HepG2 (cell line): ENCODE results near the gene LSM2. TPM values are rescaled to one million over a fixed set of nuclear protein-coding genes. Genes with fewer than 3 reads are reported as not detected.

Source experiments
- AGO2 ChIP-seq: fragments of 200-400 bp; formaldehyde crosslinking; optimal IDR thresholded peaks from 2 replicates; pipeline ENCODE3; 2017; ENCODE audit warnings: mild to moderate bottlenecking, low read depth, low read length, moderate library complexity
- ARID5B ChIP-seq: IDR thresholded peaks from 2 replicates; pipeline ENCODE4 v1.4.0; 2020; ENCODE audit warnings: mild to moderate bottlenecking, missing genetic modification reagents
- EHMT2 ChIP-seq: fragments of 200-600 bp; sonication (generic); IDR thresholded peaks from 2 replicates; pipeline ENCODE4 v1.7.0; 2017; ENCODE audit warnings: antibody characterized with exemption, low read depth, low read length, borderline replicate concordance
- IKZF1 ChIP-seq: fragments of 450-650 bp; IDR thresholded peaks from 2 replicates; pipeline ENCODE4 v1.7.1; 2016
- NFIC ChIP-seq: IDR thresholded peaks from 2 replicates; pipeline ENCODE4 v1.6.1; 2012; ENCODE audit warnings: mild to moderate bottlenecking, low read length, inconsistent platforms
- YEATS2 ChIP-seq: sonication (generic); formaldehyde crosslinking; IDR thresholded peaks from 2 replicates; pipeline ENCODE4 v1.4.0; 2020; ENCODE audit warnings: missing genetic modification reagents, borderline replicate concordance
- ZFP36 ChIP-seq: fragments of 150-350 bp; IDR thresholded peaks from 2 replicates; pipeline ENCODE4 v1.6.1; 2018; ENCODE audit warnings: borderline replicate concordance, low read length, low read depth; ENCODE audit not compliant: partially characterized antibody
- ZNF253 ChIP-seq: sonication (generic); formaldehyde crosslinking; IDR thresholded peaks from 2 replicates; pipeline ENCODE4 v1.8.0; 2022; ENCODE audit warnings: mild to moderate bottlenecking, missing genetic modification reagents, borderline replicate concordance
- ZNF343 ChIP-seq: sonication (generic); formaldehyde crosslinking; IDR thresholded peaks from 2 replicates; pipeline ENCODE4 v1.4.0; 2020; ENCODE audit warnings: mild to moderate bottlenecking, missing genetic modification reagents
- polyA plus RNA-seq, 8 experiments: library from polyadenylated mRNA; depleted of rRNA in 3 of 8; stranded (reverse) in 7 of 8; unstranded in 1 of 8; fragments of >200 nt; fragmentation: Illumina TruSeq in 4 of 8; extraction: Trizol in 4 of 8; gene quantifications; 2 replicates each; pipeline versions ENCODE4 v1.2.1 to v1.2.3, GENCODE V29; 2011 to 2016; ENCODE audit warnings: low read depth in 4 of 8, missing spikeins in 1 of 8, mixed read lengths in 1 of 8; ENCODE audit not compliant: insufficient read depth in 1 of 8
- total RNA-seq, 5 experiments: library from RNA; depleted of rRNA; stranded (reverse); fragments of >200 nt; fragmentation: Illumina TruSeq; extraction: Trizol; gene quantifications; 2 replicates each; pipeline ENCODE4 v1.2.3, GENCODE V29; 2016; ENCODE audit warnings: low read depth in 1 of 5
- TF ChIP-seq, protein P1 (sequence below): sonication (generic); formaldehyde crosslinking; conservative IDR thresholded peaks from 2 replicates; pipeline ENCODE4 v1.4.0; 2020; ENCODE audit warnings: missing genetic modification reagents
- TF ChIP-seq, protein P2 (sequence below): sonication (generic); formaldehyde crosslinking; IDR thresholded peaks from 2 replicates; pipeline ENCODE4 v1.9.0; 2022; ENCODE audit warnings: missing genetic modification reagents, mild to moderate bottlenecking, borderline replicate concordance
- TF ChIP-seq, protein P3 (sequence below): sonication (generic); formaldehyde crosslinking; IDR thresholded peaks from 2 replicates; pipeline ENCODE4 v1.4.0; 2020; ENCODE audit warnings: missing genetic modification reagents, borderline replicate concordance
- TF ChIP-seq, protein P4 (sequence below): sonication (generic); formaldehyde crosslinking; IDR thresholded peaks from 2 replicates; pipeline ENCODE4 v1.4.0; 2020; ENCODE audit warnings: mild to moderate bottlenecking, missing genetic modification reagents

The LSM2 gene
- total and polyA plus RNA-seq, 2 of the 13 experiments (the other 11 are each of a cell fraction or from before 2014, with no cell fraction given), result 69.4 to 90.5 TPM

DNA sequence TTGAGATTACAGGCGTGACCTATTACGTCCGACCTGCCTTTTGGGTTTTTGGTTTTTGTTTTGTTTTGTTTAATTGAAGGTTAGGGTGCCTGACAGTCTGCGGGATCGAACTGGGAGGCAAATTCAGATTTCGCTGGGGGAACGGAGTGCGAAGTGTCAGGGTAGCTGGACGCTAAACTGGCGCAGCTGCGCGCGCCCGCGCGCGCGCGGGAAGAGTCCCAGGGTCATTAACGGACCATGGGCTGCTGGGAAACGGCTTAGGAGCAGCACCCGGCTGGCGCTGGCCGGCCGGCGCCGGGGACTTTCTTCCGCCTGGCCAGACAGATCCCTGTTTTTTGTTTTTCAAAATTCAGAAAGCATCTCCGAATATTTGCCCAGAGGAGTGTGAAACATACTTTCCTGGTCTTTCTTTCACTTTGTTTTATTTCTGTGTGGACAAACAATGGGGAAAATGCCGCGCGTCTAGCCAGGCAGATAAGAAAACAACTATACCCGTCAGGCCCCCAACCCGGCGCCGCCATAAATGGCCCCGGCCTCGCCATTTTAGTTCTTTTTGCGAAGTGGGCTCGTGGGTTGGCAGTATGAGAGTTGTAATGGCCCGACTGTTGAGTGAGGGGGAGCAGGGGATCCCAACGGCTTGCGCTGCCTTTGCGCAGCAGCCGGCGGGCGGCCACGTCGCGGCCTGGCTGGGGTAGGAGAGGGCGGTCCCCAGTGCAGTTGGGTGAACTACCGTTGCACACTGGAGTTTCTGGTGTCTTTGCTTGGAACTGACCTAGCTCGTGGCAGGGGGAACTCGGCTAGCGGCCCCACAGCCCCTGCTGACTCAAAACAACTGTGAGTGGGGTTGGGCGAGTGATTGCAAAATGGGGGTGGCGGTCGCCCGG lies 27.8 kb upstream of the LSM2 start (continued):
- TF ChIP-seq, protein P1, sequence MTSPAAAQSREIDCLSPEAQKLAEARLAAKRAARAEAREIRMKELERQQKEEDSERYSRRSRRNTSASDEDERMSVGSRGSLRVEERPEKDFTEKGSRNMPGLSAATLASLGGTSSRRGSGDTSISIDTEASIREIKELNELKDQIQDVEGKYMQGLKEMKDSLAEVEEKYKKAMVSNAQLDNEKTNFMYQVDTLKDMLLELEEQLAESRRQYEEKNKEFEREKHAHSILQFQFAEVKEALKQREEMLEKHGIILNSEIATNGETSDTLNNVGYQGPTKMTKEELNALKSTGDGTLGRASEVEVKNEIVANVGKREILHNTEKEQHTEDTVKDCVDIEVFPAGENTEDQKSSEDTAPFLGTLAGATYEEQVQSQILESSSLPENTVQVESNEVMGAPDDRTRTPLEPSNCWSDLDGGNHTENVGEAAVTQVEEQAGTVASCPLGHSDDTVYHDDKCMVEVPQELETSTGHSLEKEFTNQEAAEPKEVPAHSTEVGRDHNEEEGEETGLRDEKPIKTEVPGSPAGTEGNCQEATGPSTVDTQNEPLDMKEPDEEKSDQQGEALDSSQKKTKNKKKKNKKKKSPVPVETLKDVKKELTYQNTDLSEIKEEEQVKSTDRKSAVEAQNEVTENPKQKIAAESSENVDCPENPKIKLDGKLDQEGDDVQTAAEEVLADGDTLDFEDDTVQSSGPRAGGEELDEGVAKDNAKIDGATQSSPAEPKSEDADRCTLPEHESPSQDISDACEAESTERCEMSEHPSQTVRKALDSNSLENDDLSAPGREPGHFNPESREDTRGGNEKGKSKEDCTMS (CRISPR knock-in tag), result 0 out of 2 replicates have a peak, but pooled peaks have one; percentile 39
- TF ChIP-seq, protein P2, sequence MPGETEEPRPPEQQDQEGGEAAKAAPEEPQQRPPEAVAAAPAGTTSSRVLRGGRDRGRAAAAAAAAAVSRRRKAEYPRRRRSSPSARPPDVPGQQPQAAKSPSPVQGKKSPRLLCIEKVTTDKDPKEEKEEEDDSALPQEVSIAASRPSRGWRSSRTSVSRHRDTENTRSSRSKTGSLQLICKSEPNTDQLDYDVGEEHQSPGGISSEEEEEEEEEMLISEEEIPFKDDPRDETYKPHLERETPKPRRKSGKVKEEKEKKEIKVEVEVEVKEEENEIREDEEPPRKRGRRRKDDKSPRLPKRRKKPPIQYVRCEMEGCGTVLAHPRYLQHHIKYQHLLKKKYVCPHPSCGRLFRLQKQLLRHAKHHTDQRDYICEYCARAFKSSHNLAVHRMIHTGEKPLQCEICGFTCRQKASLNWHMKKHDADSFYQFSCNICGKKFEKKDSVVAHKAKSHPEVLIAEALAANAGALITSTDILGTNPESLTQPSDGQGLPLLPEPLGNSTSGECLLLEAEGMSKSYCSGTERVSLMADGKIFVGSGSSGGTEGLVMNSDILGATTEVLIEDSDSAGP (CRISPR knock-in tag), result peak; percentile 87
- TF ChIP-seq, protein P3, sequence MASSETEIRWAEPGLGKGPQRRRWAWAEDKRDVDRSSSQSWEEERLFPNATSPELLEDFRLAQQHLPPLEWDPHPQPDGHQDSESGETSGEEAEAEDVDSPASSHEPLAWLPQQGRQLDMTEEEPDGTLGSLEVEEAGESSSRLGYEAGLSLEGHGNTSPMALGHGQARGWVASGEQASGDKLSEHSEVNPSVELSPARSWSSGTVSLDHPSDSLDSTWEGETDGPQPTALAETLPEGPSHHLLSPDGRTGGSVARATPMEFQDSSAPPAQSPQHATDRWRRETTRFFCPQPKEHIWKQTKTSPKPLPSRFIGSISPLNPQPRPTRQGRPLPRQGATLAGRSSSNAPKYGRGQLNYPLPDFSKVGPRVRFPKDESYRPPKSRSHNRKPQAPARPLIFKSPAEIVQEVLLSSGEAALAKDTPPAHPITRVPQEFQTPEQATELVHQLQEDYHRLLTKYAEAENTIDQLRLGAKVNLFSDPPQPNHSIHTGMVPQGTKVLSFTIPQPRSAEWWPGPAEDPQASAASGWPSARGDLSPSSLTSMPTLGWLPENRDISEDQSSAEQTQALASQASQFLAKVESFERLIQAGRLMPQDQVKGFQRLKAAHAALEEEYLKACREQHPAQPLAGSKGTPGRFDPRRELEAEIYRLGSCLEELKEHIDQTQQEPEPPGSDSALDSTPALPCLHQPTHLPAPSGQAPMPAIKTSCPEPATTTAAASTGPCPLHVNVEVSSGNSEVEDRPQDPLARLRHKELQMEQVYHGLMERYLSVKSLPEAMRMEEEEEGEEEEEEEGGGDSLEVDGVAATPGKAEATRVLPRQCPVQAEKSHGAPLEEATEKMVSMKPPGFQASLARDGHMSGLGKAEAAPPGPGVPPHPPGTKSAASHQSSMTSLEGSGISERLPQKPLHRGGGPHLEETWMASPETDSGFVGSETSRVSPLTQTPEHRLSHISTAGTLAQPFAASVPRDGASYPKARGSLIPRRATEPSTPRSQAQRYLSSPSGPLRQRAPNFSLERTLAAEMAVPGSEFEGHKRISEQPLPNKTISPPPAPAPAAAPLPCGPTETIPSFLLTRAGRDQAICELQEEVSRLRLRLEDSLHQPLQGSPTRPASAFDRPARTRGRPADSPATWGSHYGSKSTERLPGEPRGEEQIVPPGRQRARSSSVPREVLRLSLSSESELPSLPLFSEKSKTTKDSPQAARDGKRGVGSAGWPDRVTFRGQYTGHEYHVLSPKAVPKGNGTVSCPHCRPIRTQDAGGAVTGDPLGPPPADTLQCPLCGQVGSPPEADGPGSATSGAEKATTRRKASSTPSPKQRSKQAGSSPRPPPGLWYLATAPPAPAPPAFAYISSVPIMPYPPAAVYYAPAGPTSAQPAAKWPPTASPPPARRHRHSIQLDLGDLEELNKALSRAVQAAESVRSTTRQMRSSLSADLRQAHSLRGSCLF (CRISPR knock-in tag), result peak; percentile 90
- no peak for TF ChIP-seq IKZF1
- no peak for TF ChIP-seq ZFP36
- TF ChIP-seq YEATS2 (CRISPR knock-in tag), result peak; percentile 98; the same call in 1 of the 2 replicates
- TF ChIP-seq, protein P4, sequence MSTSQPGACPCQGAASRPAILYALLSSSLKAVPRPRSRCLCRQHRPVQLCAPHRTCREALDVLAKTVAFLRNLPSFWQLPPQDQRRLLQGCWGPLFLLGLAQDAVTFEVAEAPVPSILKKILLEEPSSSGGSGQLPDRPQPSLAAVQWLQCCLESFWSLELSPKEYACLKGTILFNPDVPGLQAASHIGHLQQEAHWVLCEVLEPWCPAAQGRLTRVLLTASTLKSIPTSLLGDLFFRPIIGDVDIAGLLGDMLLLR (CRISPR knock-in tag), result peak; percentile 95
- peak; percentile 100 for TF ChIP-seq AGO2
- TF ChIP-seq ARID5B, result no peak
- TF ChIP-seq ZNF343 (CRISPR knock-in tag), result peak; percentile 75; the same call in 1 of the 2 replicates
- TF ChIP-seq EHMT2, result no peak
- TF ChIP-seq ZNF253 (CRISPR knock-in tag), result no peak
- TF ChIP-seq NFIC, result peak; percentile 53; the same call in 1 of the 2 replicates
